GM12801 (cell line): ENCODE results near the gene STK10.

Experiments
- TF ChIP-seq, protein P1 (sequence below): IDR thresholded peaks from one replicate; pipeline ENCODE4 v1.5.1; 2011; ENCODE audit warnings: control low read depth; ENCODE audit not compliant: insufficient read length; ENCODE audit errors: extremely low read depth

The STK10 gene

GRCh38 chr5:172058088-172058487 is 129.9 kb downstream of the STK10 start:
- TF ChIP-seq, protein P1, sequence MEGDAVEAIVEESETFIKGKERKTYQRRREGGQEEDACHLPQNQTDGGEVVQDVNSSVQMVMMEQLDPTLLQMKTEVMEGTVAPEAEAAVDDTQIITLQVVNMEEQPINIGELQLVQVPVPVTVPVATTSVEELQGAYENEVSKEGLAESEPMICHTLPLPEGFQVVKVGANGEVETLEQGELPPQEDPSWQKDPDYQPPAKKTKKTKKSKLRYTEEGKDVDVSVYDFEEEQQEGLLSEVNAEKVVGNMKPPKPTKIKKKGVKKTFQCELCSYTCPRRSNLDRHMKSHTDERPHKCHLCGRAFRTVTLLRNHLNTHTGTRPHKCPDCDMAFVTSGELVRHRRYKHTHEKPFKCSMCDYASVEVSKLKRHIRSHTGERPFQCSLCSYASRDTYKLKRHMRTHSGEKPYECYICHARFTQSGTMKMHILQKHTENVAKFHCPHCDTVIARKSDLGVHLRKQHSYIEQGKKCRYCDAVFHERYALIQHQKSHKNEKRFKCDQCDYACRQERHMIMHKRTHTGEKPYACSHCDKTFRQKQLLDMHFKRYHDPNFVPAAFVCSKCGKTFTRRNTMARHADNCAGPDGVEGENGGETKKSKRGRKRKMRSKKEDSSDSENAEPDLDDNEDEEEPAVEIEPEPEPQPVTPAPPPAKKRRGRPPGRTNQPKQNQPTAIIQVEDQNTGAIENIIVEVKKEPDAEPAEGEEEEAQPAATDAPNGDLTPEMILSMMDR: no peak

- TF ChIP-seq, protein P1: no peak
These were observed 132.0 kb downstream of the STK10 start for GRCh38 chr5:172055996-172056395.

GRCh38 chr5:172055421-172055820 is 132.6 kb downstream of the STK10 start:
- TF ChIP-seq, protein P1: no peak

GRCh38 chr5:172054611-172055153 is 133.3 kb downstream of the STK10 start:
- TF ChIP-seq, protein P1: no peak

DNA sequence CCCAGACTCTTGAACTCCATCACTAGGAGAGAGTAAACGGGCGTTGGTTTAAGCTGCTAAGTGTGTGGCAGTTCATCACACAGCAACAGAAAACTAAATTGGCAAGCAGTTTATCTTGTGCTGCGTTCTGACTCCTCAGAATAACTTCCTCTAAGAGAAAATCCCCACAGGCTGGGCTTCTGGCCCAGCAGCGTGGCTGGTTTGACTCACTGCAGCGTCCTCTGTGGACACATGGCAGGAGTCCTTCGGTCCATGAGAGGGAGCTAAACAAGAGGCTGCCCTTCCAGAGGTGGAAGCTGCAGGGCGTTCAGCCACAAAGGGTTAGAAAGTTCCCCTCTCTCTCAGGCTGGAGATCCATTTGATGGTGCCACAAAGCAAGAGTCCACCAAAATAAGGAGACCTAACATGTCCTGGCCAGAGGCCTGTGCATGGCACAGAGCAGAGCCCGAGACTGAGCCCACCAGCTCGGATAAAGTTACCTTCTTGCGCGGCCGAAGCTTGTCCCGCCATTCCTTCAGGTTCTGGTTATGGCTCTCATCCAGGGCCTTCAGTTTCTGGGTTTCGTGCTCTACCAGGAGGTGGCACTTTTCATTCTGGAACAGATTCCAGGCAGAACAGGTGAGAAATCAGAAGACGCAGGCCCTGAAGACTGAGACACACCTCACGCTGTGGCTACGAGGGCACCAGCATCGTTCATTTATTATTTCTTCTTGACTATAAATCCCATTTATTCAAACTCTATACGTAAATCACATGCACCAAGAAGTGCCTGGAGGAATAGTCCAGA is 135.4 kb downstream of the STK10 start:
- TF ChIP-seq, protein P1: no peak

DNA sequence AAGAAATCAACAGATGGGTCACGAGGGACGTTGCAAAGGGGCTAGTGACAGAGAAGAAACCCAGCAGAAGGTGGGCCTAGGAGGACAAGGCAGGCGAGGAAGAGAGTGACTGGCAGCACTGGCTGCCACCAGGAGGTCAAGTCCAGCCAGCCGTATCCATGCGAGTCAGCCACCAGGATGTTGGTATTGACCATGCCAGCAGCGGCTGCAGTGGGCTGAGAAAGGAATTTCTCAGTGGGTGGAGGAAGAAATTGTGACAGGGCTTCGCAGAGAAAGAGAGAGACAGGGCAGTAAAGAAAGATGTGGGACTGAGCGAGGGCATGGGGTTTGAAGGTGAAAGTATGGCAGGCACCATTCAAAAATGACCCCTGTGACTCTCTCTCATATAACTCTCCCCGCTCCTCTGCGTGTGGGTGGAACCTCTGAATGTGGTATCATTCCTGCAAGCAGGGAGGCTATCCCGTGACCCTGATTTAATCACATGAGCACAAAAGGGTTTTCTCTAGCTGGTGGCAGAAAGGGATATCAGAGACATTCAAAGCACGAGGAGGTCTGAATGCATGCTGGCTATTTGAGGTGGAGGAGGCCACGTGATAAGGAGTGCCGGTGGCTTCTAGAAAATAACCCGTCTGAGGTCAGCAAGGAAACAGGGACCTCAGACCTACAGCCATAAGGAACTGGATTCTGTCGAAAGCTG is 136.2 kb downstream of the STK10 start:
- TF ChIP-seq, protein P1: no peak

DNA sequence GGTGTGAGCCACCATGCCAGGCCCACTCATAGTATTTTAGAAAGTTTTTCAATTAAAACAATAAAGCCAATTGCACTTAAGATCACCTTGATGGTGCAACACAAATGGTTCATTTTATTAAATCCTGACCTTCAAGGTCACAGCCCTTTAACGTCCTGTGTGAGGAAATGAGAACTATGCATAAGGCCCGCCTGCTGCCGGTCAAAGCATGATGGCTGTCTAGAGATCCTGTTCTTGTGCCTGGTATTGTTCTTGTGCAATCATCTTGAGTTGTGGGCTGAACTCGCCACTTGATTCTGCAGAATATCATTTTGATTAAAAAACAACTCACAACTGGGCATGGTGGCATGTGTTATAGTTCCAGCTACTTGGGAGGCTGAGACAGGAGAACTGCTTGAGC is 137.9 kb downstream of the STK10 start:
- TF ChIP-seq, protein P1: no peak
